ENCODE results near the gene GIGYF2. TPM values are rescaled to one million over a fixed set of nuclear protein-coding genes. Genes with fewer than 3 reads are reported as not detected.

The GIGYF2 gene
- total RNA-seq, 2 donors from 2014 or later = 59.7 to 71.9 TPM

GRCh38 chr2:232876978-232877441, 179.9 kb downstream of the GIGYF2 start:
- Mint-ChIP-seq H3K27me3 (peaks cover 7% of the 10 kb centered on the region), H3K36me3 (ENCODE audit: low read depth) (no peaks in the 10 kb centered on the region), H3K27ac (no peak overlapping the region), H3K4me3 (peak overlapping the region; percentile 46), H3K9me3 (no peaks in the 10 kb centered on the region), H3K4me1 (peaks cover 6% of the 10 kb centered on the region)
- peak; percentile 1 for ATAC-seq (replicated peaks)

- no peaks in the 10 kb centered on the region for H3K9me3 Mint-ChIP-seq
- H3K4me1 Mint-ChIP-seq = peaks cover 6% of the 10 kb centered on the region
- H3K27ac Mint-ChIP-seq = no peak overlapping the region
- no peaks in the 10 kb centered on the region for H3K36me3 Mint-ChIP-seq (ENCODE audit: low read depth)
- peak overlapping the region; percentile 46 for H3K4me3 Mint-ChIP-seq
- peaks cover 7% of the 10 kb centered on the region for H3K27me3 Mint-ChIP-seq
- no peak for ATAC-seq (replicated peaks)
Observed at GRCh38 chr2:232877940-232878511, 180.9 kb downstream of the GIGYF2 start.

- Mint-ChIP-seq H3K4me1 (peaks cover 6% of the 10 kb centered on the region), H3K27ac (no peak overlapping the region), H3K36me3 (ENCODE audit: low read depth) (no peaks in the 10 kb centered on the region), H3K27me3 (peaks cover 7% of the 10 kb centered on the region), H3K9me3 (no peaks in the 10 kb centered on the region), H3K4me3 (no peak overlapping the region)
- ATAC-seq (replicated peaks) = no peak
Observed at GRCh38 chr2:232878855-232879617, 181.9 kb downstream of the GIGYF2 start.

- no peak overlapping the region for H3K4me3 Mint-ChIP-seq
- no peak overlapping the region for H3K27ac Mint-ChIP-seq
- H3K36me3 Mint-ChIP-seq (ENCODE audit: low read depth) = no peaks in the 10 kb centered on the region
- peaks cover 6% of the 10 kb centered on the region for H3K4me1 Mint-ChIP-seq
- ATAC-seq (replicated peaks) = no peak
- H3K27me3 Mint-ChIP-seq = peaks cover 7% of the 10 kb centered on the region
- H3K9me3 Mint-ChIP-seq = no peaks in the 10 kb centered on the region
Observed at GRCh38 chr2:232879618-232880494, 182.7 kb downstream of the GIGYF2 start.

- Mint-ChIP-seq H3K9me3 (no peaks in the 10 kb centered on the region), H3K4me1 (no peaks in the 10 kb centered on the region), H3K27me3 (no peaks in the 10 kb centered on the region), H3K27ac (no peak overlapping the region), H3K4me3 (no peak overlapping the region), H3K36me3 (ENCODE audit: low read depth) (no peaks in the 10 kb centered on the region)
- ATAC-seq (replicated peaks) = no peak
Observed at GRCh38 chr2:232880764-232881351, 183.7 kb downstream of the GIGYF2 start.

- no peak for ATAC-seq (replicated peaks)
- Mint-ChIP-seq H3K9me3 (no peaks in the 10 kb centered on the region), H3K36me3 (ENCODE audit: low read depth) (no peaks in the 10 kb centered on the region), H3K27me3 (no peaks in the 10 kb centered on the region), H3K27ac (no peak overlapping the region), H3K4me3 (no peak overlapping the region), H3K4me1 (no peaks in the 10 kb centered on the region)
Observed at GRCh38 chr2:232882085-232882484, 185.0 kb downstream of the GIGYF2 start.

GRCh38 chr2:232882505-232883115, 185.5 kb downstream of the GIGYF2 start:
- Mint-ChIP-seq H3K27ac (no peak overlapping the region), H3K36me3 (ENCODE audit: low read depth) (no peaks in the 10 kb centered on the region)
- ATAC-seq (replicated peaks) = no peak

GRCh38 chr2:232883116-232883721, 186.1 kb downstream of the GIGYF2 start:
- no peak for ATAC-seq (replicated peaks)
- Mint-ChIP-seq H3K4me1 (no peaks in the 10 kb centered on the region), H3K27me3 (no peaks in the 10 kb centered on the region), H3K4me3 (no peak overlapping the region), H3K9me3 (no peaks in the 10 kb centered on the region), H3K27ac (no peak overlapping the region), H3K36me3 (ENCODE audit: low read depth) (no peaks in the 10 kb centered on the region)

More at GRCh38 chr2:232882505-232883115, 185.5 kb downstream of the GIGYF2 start:
- Mint-ChIP-seq H3K4me3 (no peak overlapping the region), H3K27me3 (no peaks in the 10 kb centered on the region), H3K4me1 (no peaks in the 10 kb centered on the region), H3K9me3 (no peaks in the 10 kb centered on the region)

- H3K27me3 Mint-ChIP-seq = no peaks in the 10 kb centered on the region
- no peak for ATAC-seq (replicated peaks)
- no peak overlapping the region for H3K4me3 Mint-ChIP-seq
- H3K36me3 Mint-ChIP-seq (ENCODE audit: low read depth) = no peaks in the 10 kb centered on the region
- H3K4me1 Mint-ChIP-seq = no peaks in the 10 kb centered on the region
- no peak overlapping the region for H3K27ac Mint-ChIP-seq
- H3K9me3 Mint-ChIP-seq = no peaks in the 10 kb centered on the region
Observed at GRCh38 chr2:232884001-232884421, 186.9 kb downstream of the GIGYF2 start.

- no peaks in the 10 kb centered on the region for H3K27me3 Mint-ChIP-seq
- H3K4me3 Mint-ChIP-seq = no peak overlapping the region
- no peaks in the 10 kb centered on the region for H3K36me3 Mint-ChIP-seq (ENCODE audit: low read depth)
- no peak for ATAC-seq (replicated peaks)
- H3K4me1 Mint-ChIP-seq = no peaks in the 10 kb centered on the region
- no peaks in the 10 kb centered on the region for H3K9me3 Mint-ChIP-seq
- no peak overlapping the region for H3K27ac Mint-ChIP-seq
Observed at GRCh38 chr2:232884549-232885263, 187.6 kb downstream of the GIGYF2 start.

- Mint-ChIP-seq H3K4me3 (no peak overlapping the region), H3K36me3 (ENCODE audit: low read depth) (no peaks in the 10 kb centered on the region), H3K4me1 (no peaks in the 10 kb centered on the region), H3K27me3 (peaks cover 3% of the 10 kb centered on the region), H3K27ac (no peak overlapping the region), H3K9me3 (no peaks in the 10 kb centered on the region)
- ATAC-seq (replicated peaks) = no peak
Observed at GRCh38 chr2:232885264-232885961, 188.3 kb downstream of the GIGYF2 start.

GRCh38 chr2:232886176-232886575, 189.0 kb downstream of the GIGYF2 start:
- Mint-ChIP-seq H3K27me3 (peaks cover 10% of the 10 kb centered on the region), H3K4me1 (no peaks in the 10 kb centered on the region), H3K36me3 (ENCODE audit: low read depth) (no peaks in the 10 kb centered on the region), H3K9me3 (no peaks in the 10 kb centered on the region), H3K27ac (no peak overlapping the region), H3K4me3 (no peak overlapping the region)
- ATAC-seq (replicated peaks) = no peak

GRCh38 chr2:232886632-232887031, 189.5 kb downstream of the GIGYF2 start:
- Mint-ChIP-seq H3K27ac (no peak overlapping the region), H3K36me3 (ENCODE audit: low read depth) (no peaks in the 10 kb centered on the region), H3K27me3 (peaks cover 12% of the 10 kb centered on the region), H3K4me1 (no peaks in the 10 kb centered on the region), H3K4me3 (no peak overlapping the region), H3K9me3 (no peaks in the 10 kb centered on the region)
- ATAC-seq (replicated peaks) = no peak

All from activated T-helper 17 cell treated with anti-CD3 and anti-CD28 coated beads, Interleukin-2, amount 50 U/mL, for 72 hours (primary cell).